Endometrium (tissue), 2 donors: Measurements from ENCODE around the gene MAP7D3.
A peak's percentile ranks its signal among the peaks of the same experiment; 100 is the strongest.
"Not testable (repeated sequence)": the region's sequence is repeated elsewhere in the genome, so short reads cannot be mapped to it uniquely, and the experiment has no call there.

ENCODE experiments used
- FAIRE-seq: peaks from 2 replicates; lab custom pipeline; 2012; peaks lifted over from hg19 to GRCh38; lab: Jason Lieb, UNC
- donor health status: control.
- donor health status: control.

MAP7D3 gene

GRCh38 chrX:136182414-136182813, 68.8 kb downstream of the MAP7D3 start:
- no peak for FAIRE-seq

- no peak for FAIRE-seq
Measured at GRCh38 chrX:136179133-136179532, 72.1 kb downstream of the MAP7D3 start.

- FAIRE-seq, result no peak
Measured at GRCh38 chrX:136176399-136176825, 74.8 kb downstream of the MAP7D3 start.

- FAIRE-seq, result no peak
Measured at GRCh38 chrX:136171420-136171819, 79.8 kb downstream of the MAP7D3 start.

- FAIRE-seq, result no peak
Measured at GRCh38 chrX:136170139-136170800, 80.9 kb downstream of the MAP7D3 start.

GRCh38 chrX:136168929-136169735, 82.1 kb downstream of the MAP7D3 start:
- FAIRE-seq, result peak; percentile 77

GRCh38 chrX:136167989-136168388, 83.2 kb downstream of the MAP7D3 start:
- FAIRE-seq, result not testable (repeated sequence)

GRCh38 chrX:136166221-136166855, 84.9 kb downstream of the MAP7D3 start:
- no peak for FAIRE-seq

GRCh38 chrX:136165406-136165805, 85.8 kb downstream of the MAP7D3 start:
- no peak for FAIRE-seq

- no peak for FAIRE-seq
Measured at GRCh38 chrX:136163689-136164088, 87.5 kb downstream of the MAP7D3 start.
